ENCODE data around the gene VRTN.
"Not testable (repeated sequence)": the region's sequence is repeated elsewhere in the genome, so short reads cannot be mapped to it uniquely, and the experiment has no call there.

Gene VRTN

GRCh38 chr14:74326369-74327152, 21.7 kb upstream of the VRTN start:
- Histone ChIP-seq H3K36me3 (ENCODE audit: control insufficient read depth, low read length) (no peaks in the 10 kb centered on the region), H3K27me3 (ENCODE audit: control insufficient read depth, low read length) (peaks cover 18% of the 10 kb centered on the region), H3K4me3 (ENCODE audit: low read length) (no peak overlapping the region), H4K20me1 (ENCODE audit: control insufficient read depth, insufficient read depth, low read depth, low read length) (no peaks in the 10 kb centered on the region), H3K4me1 (ENCODE audit: control insufficient read depth, low read length) (no peaks in the 10 kb centered on the region), H3K79me2 (ENCODE audit: control insufficient read depth, low read length) (no peaks in the 10 kb centered on the region), H3K4me2 (ENCODE audit: low read length) (no peak overlapping the region), H3K9me3 (ENCODE audit: control insufficient read depth, insufficient read depth, low read length) (no peaks in the 10 kb centered on the region), H3K27ac (ENCODE audit: low read depth, low read length) (no peak overlapping the region), H3F3A (ENCODE audit: control insufficient read depth, insufficient read depth) (no peaks in the 10 kb centered on the region), H3K9me2 (replicated peaks; ENCODE audit: control insufficient read depth, low read length) (no peaks in the 10 kb centered on the region)
- TF ChIP-seq CTCF (IDR thresholded peaks at IDR 0.05; ENCODE audit: low read depth, low read length, poor library complexity, severe bottlenecking) (no peak), EZH2phosphoT487 (IDR thresholded peaks at IDR 0.05; ENCODE audit: borderline replicate concordance, low read length) (no peak)

GRCh38 chr14:74329950-74330552, 18.2 kb upstream of the VRTN start:
- not testable (repeated sequence) for H3K79me2 ChIP-seq (ENCODE audit: control insufficient read depth, low read length)

GRCh38 chr14:74333909-74334308, 14.4 kb upstream of the VRTN start:
- H3K4me2 ChIP-seq (ENCODE audit: low read length), result no peak overlapping the region

More at GRCh38 chr14:74329950-74330552, 18.2 kb upstream of the VRTN start:
- H3K4me2 ChIP-seq (ENCODE audit: low read length); H3K9me3 ChIP-seq (ENCODE audit: control insufficient read depth, insufficient read depth, low read length); H3K4me3 ChIP-seq (ENCODE audit: low read length); H3K27ac ChIP-seq (ENCODE audit: low read depth, low read length); H3K36me3 ChIP-seq (ENCODE audit: control insufficient read depth, low read length); H4K20me1 ChIP-seq (ENCODE audit: control insufficient read depth, insufficient read depth, low read depth, low read length); H3F3A ChIP-seq (ENCODE audit: control insufficient read depth, insufficient read depth); H3K4me1 ChIP-seq (ENCODE audit: control insufficient read depth, low read length); H3K9me2 ChIP-seq (replicated peaks; ENCODE audit: control insufficient read depth, low read length): not testable (repeated sequence)
- peaks cover 16% of the 10 kb centered on the region for H3K27me3 ChIP-seq (ENCODE audit: control insufficient read depth, low read length)

More at GRCh38 chr14:74333909-74334308, 14.4 kb upstream of the VRTN start:
- Histone ChIP-seq H3F3A (ENCODE audit: control insufficient read depth, insufficient read depth) (no peaks in the 10 kb centered on the region), H3K27ac (ENCODE audit: low read depth, low read length) (no peak overlapping the region), H4K20me1 (ENCODE audit: control insufficient read depth, insufficient read depth, low read depth, low read length) (no peaks in the 10 kb centered on the region), H3K9me2 (replicated peaks; ENCODE audit: control insufficient read depth, low read length) (no peaks in the 10 kb centered on the region), H3K4me1 (ENCODE audit: control insufficient read depth, low read length) (no peaks in the 10 kb centered on the region), H3K4me3 (ENCODE audit: low read length) (no peak overlapping the region), H3K36me3 (ENCODE audit: control insufficient read depth, low read length) (no peaks in the 10 kb centered on the region), H3K27me3 (ENCODE audit: control insufficient read depth, low read length) (no peaks in the 10 kb centered on the region; the same call in 1 of the 2 replicates), H3K79me2 (ENCODE audit: control insufficient read depth, low read length) (no peaks in the 10 kb centered on the region), H3K9me3 (ENCODE audit: control insufficient read depth, insufficient read depth, low read length) (no peaks in the 10 kb centered on the region)
- TF ChIP-seq CTCF (IDR thresholded peaks at IDR 0.05; ENCODE audit: low read depth, low read length, poor library complexity, severe bottlenecking) (no peak), EZH2phosphoT487 (IDR thresholded peaks at IDR 0.05; ENCODE audit: borderline replicate concordance, low read length) (no peak)
